GM23338 (cell line): ENCODE data around the gene TRMT10B. TPM values are rescaled to one million over a fixed set of nuclear protein-coding genes. Genes with fewer than 3 reads are reported as not detected.

Source experiments
- ATAC-seq: fragments of 200-7000 bp; cut with Tn5 transposase; 3 replicates; pipeline ENCODE4 v1.9.1; 2020
- DNase-seq: peaks from one replicate; pipeline ENCODE4 v3.0.0-alpha.2; 2015; ENCODE audit warnings: low spot score
- H2AFZ ChIP-seq: fragments of 200-600 bp; sonication (generic); 2 replicates; pipeline ENCODE4 v1.8.0; 2016; ENCODE audit warnings: antibody characterized with exemption, mild to moderate bottlenecking, moderate library complexity
- H3F3A ChIP-seq: fragments of 200-600 bp; sonication (generic); replicated peaks from 2 replicates; pipeline ENCODE4 v1.8.0; 2017; ENCODE audit warnings: antibody characterized with exemption, mixed run types, low read depth
- H3K27ac ChIP-seq: fragments of 200-600 bp; sonication (generic); 2 replicates; pipeline ENCODE4 v1.6.1; 2016; ENCODE audit warnings: low read depth
- H3K27me3 ChIP-seq: fragments of 200-600 bp; sonication (generic); 2 replicates; pipeline ENCODE4 v1.8.0; 2016; ENCODE audit warnings: mild to moderate bottlenecking, mixed run types, moderate library complexity; ENCODE audit not compliant: insufficient read depth
- H3K36me3 ChIP-seq: fragments of 200-600 bp; sonication (generic); 2 replicates; pipeline ENCODE4 v1.8.0; 2016; ENCODE audit warnings: mild to moderate bottlenecking; ENCODE audit not compliant: insufficient read depth
- H3K4me1 ChIP-seq: fragments of 200-600 bp; sonication (generic); 2 replicates; pipeline ENCODE4 v1.8.0; 2016; ENCODE audit warnings: mild to moderate bottlenecking, moderate library complexity; ENCODE audit not compliant: insufficient read depth
- H3K4me2 ChIP-seq: fragments of 200-600 bp; sonication (generic); 2 replicates; pipeline ENCODE4 v1.7.1; 2017; ENCODE audit warnings: mixed run types
- H3K4me3 ChIP-seq: fragments of 200-600 bp; sonication (generic); 2 replicates; pipeline ENCODE4 v1.6.1; 2016; ENCODE audit warnings: mixed run types
- H3K79me2 ChIP-seq: fragments of 200-600 bp; sonication (generic); replicated peaks from 2 replicates; pipeline ENCODE4 v1.8.0; 2017; ENCODE audit warnings: mild to moderate bottlenecking; ENCODE audit not compliant: insufficient read depth
- H3K9me2 ChIP-seq: fragments of 200-600 bp; sonication (generic); 2 replicates; pipeline ENCODE4 v1.8.0; 2017; ENCODE audit not compliant: insufficient read depth
- H4K20me1 ChIP-seq: fragments of 200-600 bp; sonication (generic); replicated peaks from 2 replicates; pipeline ENCODE4 v1.8.0; 2017; ENCODE audit warnings: mild to moderate bottlenecking; ENCODE audit not compliant: insufficient read depth
- H3K27ac Mint-ChIP-seq: 2 replicates; pipeline ENCODE4 v1.8.0; 2020; ENCODE audit warnings: inconsistent platforms, mild to moderate bottlenecking, moderate library complexity, mixed read lengths
- H3K27me3 Mint-ChIP-seq: 3 replicates; pipeline ENCODE4 v1.8.0; 2022; ENCODE audit warnings: low read depth, mild to moderate bottlenecking, moderate library complexity, mixed read lengths, inconsistent platforms; ENCODE audit not compliant: insufficient read depth, poor library complexity
- H3K36me3 Mint-ChIP-seq: 3 replicates; pipeline ENCODE4 v1.8.0; 2021; ENCODE audit warnings: low read depth, mild to moderate bottlenecking, inconsistent platforms, moderate library complexity, mixed read lengths
- H3K4me1 Mint-ChIP-seq: 3 replicates; pipeline ENCODE4 v1.8.0; 2020; ENCODE audit warnings: mild to moderate bottlenecking, inconsistent platforms, mixed read lengths
- H3K4me3 Mint-ChIP-seq: 3 replicates; pipeline ENCODE4 v1.8.0; 2021; ENCODE audit warnings: moderate library complexity, mild to moderate bottlenecking, inconsistent platforms, mixed read lengths
- H3K9me3 Mint-ChIP-seq: 3 replicates; pipeline ENCODE4 v1.8.0; 2020; ENCODE audit warnings: moderate library complexity, mild to moderate bottlenecking, inconsistent platforms, mixed read lengths
- CREB1 ChIP-seq: fragments of 250-450 bp; sonication (Bioruptor Pico); IDR thresholded peaks from 2 replicates; pipeline ENCODE4 v1.5.0; 2020; ENCODE audit warnings: low read depth, mild to moderate bottlenecking, moderate library complexity
- EZH2phosphoT487 ChIP-seq: fragments of 200-600 bp; sonication (generic); IDR thresholded peaks from one replicate; pipeline ENCODE4 v1.8.1; 2018; ENCODE audit warnings: antibody characterized with exemption; ENCODE audit not compliant: unreplicated experiment
- JUNB ChIP-seq: IDR thresholded peaks from one replicate; pipeline ENCODE4 v1.6.1; 2016; ENCODE audit warnings: antibody characterized with exemption; ENCODE audit not compliant: unreplicated experiment
- NANOG ChIP-seq: IDR thresholded peaks from 2 replicates; pipeline ENCODE4 v1.6.1; 2016; ENCODE audit warnings: antibody characterized with exemption, borderline replicate concordance
- POLR2AphosphoS5 ChIP-seq: IDR thresholded peaks from 2 replicates; pipeline ENCODE4 v1.6.1; 2016; ENCODE audit warnings: antibody characterized with exemption, low read depth
- STAT1 ChIP-seq: IDR thresholded peaks from one replicate; pipeline ENCODE4 v1.6.1; 2016; ENCODE audit warnings: antibody characterized with exemption; ENCODE audit not compliant: unreplicated experiment
- ZNF114 ChIP-seq: fragments of 250-450 bp; sonication (Bioruptor Pico); IDR thresholded peaks from 2 replicates; pipeline ENCODE4 v1.5.0; 2020; ENCODE audit warnings: mild to moderate bottlenecking, moderate library complexity
- polyA plus RNA-seq: library from polyadenylated mRNA; unstranded; fragments of >200 nt; fragmentation: Nextera tagmentation; extraction: Ambion mirVana; gene quantifications from 2 replicates; pipeline ENCODE4 v1.2.1, GENCODE V29; 2016
- total RNA-seq: library from RNA; depleted of rRNA; stranded (reverse); fragments of >200 nt; shearing (Covaris generic); gene quantifications from 2 replicates; pipeline ENCODE4 v1.2.3, GENCODE V29; 2014
- TF ChIP-seq, protein P1 (sequence below): IDR thresholded peaks from one replicate; pipeline ENCODE4 v1.6.1; 2018; ENCODE audit warnings: antibody characterized with exemption; ENCODE audit not compliant: unreplicated experiment
- TF ChIP-seq, protein P2 (sequence below): fragments of 250-450 bp; sonication (Bioruptor Pico); IDR thresholded peaks from 2 replicates; pipeline ENCODE4 v1.5.0; 2020; ENCODE audit warnings: mild to moderate bottlenecking, moderate library complexity
- TF ChIP-seq, protein P3 (sequence below): IDR thresholded peaks from 2 replicates; pipeline ENCODE4 v1.6.1; 2016; ENCODE audit warnings: antibody characterized with exemption

Gene TRMT10B
- total and polyA plus RNA-seq, 2 experiments from 2014 or later, result 3.1 to 10.8 TPM

DNA sequence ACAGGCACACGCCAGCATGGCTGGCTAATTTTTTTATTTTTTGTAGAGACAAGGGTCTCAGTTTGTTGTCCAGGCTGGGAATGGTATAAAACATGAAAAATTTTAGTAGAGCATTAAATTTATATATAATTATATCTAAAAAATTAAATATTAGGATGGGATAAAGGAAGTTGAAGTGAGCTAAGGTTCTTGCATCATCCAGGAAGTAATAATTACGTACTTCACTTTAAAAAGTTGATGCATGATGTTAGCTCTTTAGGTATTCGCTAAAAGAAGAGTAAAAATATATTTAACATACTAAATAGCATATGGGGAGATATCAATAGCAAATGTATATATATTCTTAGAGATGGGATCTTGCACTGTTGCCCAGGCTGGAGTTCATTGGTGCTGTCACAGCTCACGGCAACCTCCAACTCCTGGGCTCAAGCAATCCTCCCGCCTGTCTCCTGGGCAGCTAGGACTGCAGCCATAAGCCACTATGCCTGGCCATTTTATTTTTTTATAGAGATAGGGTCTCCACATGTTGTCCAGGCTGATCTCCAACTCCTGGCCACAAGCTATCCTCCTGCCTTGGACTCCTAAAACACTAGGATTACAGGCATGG lies 59.3 kb downstream of the TRMT10B start (continued):
- TF ChIP-seq, protein P1, sequence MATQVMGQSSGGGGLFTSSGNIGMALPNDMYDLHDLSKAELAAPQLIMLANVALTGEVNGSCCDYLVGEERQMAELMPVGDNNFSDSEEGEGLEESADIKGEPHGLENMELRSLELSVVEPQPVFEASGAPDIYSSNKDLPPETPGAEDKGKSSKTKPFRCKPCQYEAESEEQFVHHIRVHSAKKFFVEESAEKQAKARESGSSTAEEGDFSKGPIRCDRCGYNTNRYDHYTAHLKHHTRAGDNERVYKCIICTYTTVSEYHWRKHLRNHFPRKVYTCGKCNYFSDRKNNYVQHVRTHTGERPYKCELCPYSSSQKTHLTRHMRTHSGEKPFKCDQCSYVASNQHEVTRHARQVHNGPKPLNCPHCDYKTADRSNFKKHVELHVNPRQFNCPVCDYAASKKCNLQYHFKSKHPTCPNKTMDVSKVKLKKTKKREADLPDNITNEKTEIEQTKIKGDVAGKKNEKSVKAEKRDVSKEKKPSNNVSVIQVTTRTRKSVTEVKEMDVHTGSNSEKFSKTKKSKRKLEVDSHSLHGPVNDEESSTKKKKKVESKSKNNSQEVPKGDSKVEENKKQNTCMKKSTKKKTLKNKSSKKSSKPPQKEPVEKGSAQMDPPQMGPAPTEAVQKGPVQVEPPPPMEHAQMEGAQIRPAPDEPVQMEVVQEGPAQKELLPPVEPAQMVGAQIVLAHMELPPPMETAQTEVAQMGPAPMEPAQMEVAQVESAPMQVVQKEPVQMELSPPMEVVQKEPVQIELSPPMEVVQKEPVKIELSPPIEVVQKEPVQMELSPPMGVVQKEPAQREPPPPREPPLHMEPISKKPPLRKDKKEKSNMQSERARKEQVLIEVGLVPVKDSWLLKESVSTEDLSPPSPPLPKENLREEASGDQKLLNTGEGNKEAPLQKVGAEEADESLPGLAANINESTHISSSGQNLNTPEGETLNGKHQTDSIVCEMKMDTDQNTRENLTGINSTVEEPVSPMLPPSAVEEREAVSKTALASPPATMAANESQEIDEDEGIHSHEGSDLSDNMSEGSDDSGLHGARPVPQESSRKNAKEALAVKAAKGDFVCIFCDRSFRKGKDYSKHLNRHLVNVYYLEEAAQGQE, result no peak
- TF ChIP-seq, protein P2, sequence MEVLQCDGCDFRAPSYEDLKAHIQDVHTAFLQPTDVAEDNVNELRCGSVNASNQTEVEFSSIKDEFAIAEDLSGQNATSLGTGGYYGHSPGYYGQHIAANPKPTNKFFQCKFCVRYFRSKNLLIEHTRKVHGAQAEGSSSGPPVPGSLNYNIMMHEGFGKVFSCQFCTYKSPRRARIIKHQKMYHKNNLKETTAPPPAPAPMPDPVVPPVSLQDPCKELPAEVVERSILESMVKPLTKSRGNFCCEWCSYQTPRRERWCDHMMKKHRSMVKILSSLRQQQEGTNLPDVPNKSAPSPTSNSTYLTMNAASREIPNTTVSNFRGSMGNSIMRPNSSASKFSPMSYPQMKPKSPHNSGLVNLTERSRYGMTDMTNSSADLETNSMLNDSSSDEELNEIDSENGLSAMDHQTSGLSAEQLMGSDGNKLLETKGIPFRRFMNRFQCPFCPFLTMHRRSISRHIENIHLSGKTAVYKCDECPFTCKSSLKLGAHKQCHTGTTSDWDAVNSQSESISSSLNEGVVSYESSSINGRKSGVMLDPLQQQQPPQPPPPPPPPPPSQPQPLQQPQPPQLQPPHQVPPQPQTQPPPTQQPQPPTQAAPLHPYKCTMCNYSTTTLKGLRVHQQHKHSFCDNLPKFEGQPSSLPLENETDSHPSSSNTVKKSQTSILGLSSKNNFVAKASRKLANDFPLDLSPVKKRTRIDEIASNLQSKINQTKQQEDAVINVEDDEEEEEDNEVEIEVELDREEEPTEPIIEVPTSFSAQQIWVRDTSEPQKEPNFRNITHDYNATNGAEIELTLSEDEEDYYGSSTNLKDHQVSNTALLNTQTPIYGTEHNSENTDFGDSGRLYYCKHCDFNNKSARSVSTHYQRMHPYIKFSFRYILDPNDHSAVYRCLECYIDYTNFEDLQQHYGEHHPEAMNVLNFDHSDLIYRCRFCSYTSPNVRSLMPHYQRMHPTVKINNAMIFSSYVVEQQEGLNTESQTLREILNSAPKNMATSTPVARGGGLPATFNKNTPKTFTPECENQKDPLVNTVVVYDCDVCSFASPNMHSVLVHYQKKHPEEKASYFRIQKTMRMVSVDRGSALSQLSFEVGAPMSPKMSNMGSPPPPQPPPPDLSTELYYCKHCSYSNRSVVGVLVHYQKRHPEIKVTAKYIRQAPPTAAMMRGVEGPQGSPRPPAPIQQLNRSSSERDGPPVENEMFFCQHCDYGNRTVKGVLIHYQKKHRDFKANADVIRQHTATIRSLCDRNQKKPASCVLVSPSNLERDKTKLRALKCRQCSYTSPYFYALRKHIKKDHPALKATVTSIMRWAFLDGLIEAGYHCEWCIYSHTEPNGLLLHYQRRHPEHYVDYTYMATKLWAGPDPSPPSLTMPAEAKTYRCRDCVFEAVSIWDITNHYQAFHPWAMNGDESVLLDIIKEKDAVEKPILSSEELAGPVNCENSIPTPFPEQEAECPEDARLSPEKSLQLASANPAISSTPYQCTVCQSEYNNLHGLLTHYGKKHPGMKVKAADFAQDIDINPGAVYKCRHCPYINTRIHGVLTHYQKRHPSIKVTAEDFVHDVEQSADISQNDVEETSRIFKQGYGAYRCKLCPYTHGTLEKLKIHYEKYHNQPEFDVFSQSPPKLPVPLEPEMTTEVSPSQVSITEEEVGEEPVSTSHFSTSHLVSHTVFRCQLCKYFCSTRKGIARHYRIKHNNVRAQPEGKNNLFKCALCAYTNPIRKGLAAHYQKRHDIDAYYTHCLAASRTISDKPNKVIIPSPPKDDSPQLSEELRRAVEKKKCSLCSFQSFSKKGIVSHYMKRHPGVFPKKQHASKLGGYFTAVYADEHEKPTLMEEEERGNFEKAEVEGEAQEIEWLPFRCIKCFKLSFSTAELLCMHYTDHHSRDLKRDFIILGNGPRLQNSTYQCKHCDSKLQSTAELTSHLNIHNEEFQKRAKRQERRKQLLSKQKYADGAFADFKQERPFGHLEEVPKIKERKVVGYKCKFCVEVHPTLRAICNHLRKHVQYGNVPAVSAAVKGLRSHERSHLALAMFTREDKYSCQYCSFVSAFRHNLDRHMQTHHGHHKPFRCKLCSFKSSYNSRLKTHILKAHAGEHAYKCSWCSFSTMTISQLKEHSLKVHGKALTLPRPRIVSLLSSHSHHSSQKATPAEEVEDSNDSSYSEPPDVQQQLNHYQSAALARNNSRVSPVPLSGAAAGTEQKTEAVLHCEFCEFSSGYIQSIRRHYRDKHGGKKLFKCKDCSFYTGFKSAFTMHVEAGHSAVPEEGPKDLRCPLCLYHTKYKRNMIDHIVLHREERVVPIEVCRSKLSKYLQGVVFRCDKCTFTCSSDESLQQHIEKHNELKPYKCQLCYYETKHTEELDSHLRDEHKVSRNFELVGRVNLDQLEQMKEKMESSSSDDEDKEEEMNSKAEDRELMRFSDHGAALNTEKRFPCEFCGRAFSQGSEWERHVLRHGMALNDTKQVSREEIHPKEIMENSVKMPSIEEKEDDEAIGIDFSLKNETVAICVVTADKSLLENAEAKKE (CRISPR knock-in tag), result no peak
- TF ChIP-seq JUNB, result no peak
- TF ChIP-seq ZNF114 (CRISPR knock-in tag), result no peak

DNA sequence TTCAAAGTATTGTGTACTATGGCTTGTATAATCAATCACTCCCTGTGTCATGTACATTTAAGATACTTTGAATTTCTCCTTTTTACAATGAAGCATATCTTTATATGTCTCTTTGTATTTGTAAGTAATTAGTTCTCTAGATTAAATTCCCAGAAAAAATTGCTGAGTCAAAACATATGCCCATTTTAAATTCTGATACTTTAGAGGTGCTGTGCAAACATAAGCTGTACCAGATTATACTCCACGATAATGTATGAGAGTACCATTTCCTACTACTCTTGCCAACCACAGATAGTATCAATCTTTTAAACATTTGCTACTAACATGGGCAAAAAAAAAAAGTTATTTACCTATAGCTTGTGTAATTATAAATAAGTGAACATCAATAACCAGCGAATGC lies 65.2 kb downstream of the TRMT10B start:
- ATAC-seq, result no peak
- H4K20me1 ChIP-seq, result no peaks in the 10 kb centered on the region
- TF ChIP-seq NANOG (no peak), JUNB (no peak), EZH2phosphoT487 (no peak), CREB1 (CRISPR knock-in tag) (no peak), POLR2AphosphoS5 (no peak), STAT1 (no peak), ZNF114 (CRISPR knock-in tag) (no peak)
- TF ChIP-seq, protein P3, sequence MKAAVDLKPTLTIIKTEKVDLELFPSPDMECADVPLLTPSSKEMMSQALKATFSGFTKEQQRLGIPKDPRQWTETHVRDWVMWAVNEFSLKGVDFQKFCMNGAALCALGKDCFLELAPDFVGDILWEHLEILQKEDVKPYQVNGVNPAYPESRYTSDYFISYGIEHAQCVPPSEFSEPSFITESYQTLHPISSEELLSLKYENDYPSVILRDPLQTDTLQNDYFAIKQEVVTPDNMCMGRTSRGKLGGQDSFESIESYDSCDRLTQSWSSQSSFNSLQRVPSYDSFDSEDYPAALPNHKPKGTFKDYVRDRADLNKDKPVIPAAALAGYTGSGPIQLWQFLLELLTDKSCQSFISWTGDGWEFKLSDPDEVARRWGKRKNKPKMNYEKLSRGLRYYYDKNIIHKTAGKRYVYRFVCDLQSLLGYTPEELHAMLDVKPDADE, result no peak
- TF ChIP-seq, protein P1, result no peak

More for the DNA sequence above, 65.2 kb downstream of the TRMT10B start:
- Histone ChIP-seq H2AFZ (no peak overlapping the region), H3K4me2 (no peak overlapping the region), H3K79me2 (0 out of 2 replicates have a peak, but pooled peaks cover 3% of the 10 kb centered on the region), H3K27ac (no peak overlapping the region), H3K36me3 (no peaks in the 10 kb centered on the region), H3F3A (no peaks in the 10 kb centered on the region), H3K9me2 (no peaks in the 10 kb centered on the region), H3K4me1 (no peaks in the 10 kb centered on the region), H3K4me3 (no peak overlapping the region), H3K27me3 (no peaks in the 10 kb centered on the region)
- H3K27me3 Mint-ChIP-seq, result no peaks in the 10 kb centered on the region
- no peaks in the 10 kb centered on the region for H3K4me1 Mint-ChIP-seq
- H3K4me3 Mint-ChIP-seq, result no peak overlapping the region
- peaks cover 13% of the 10 kb centered on the region; the same call in 2 of the 3 replicates for H3K36me3 Mint-ChIP-seq
- DNase-seq, result no peak
- H3K27ac Mint-ChIP-seq, result no peak overlapping the region
- H3K9me3 Mint-ChIP-seq, result no peaks in the 10 kb centered on the region
